ENCODE data around the gene NCEH1. TPM values are rescaled to one million over a fixed set of nuclear protein-coding genes. Genes with fewer than 3 reads are reported as not detected.

NCEH1 gene
- total and polyA plus RNA-seq, 2 of the 13 experiments (the other 11 are each of a cell fraction or from before 2014, with no cell fraction given): 12.9 to 21.4 TPM

DNA sequence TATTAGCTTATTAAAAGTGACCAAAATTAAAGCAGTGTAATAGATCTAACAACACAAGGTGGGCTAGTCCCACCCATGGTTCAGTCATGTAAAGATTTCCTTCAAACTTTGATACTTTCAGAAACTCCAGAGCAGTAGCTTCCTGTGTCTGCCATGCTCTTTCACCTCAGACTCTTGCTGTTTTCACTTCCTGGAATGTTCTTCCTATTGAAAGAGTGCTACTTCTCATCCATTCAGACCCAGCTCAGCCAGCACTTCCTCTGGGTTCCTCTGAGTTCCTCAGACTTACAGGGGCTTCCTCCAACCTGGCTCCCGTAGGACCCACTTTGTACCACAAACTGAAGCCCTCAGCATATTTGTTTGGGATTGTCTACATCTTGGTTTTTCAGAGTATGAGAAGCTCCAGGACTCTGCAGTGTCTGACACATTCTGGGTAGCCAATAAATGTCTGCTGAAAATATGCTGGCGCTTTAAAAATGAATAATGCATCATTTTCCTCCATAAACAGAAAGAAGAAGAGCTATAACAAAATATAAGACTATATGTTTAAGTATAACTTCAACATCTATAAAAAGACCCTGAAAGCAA is 18.0 kb downstream of the NCEH1 start:
- in situ Hi-C loops (cut with HindIII; ENCODE audit: extremely low pct_ligation_motif_present, low pct_unique_long_range_greater_than_20kb): no loop called here
- FAIRE-seq (peak; percentile 4), ATAC-seq (no peak), DNase-seq (ENCODE audit: low spot score) (no peak)
- BruUV-seq (replicated peaks): no TSS peak
- Histone ChIP-seq H3K27ac (ENCODE audit: extremely low read length, insufficient read depth, low read length) (peak overlapping the region; percentile 55), H4K20me1 (ENCODE audit: insufficient read depth, low read length) (no peaks in the 10 kb centered on the region), H3K4me1 (ENCODE audit: insufficient read depth, low read length) (peaks cover 82% of the 10 kb centered on the region), H3K79me2 (ENCODE audit: insufficient read depth, low read length) (peaks cover 48% of the 10 kb centered on the region), H3K9me3 (ENCODE audit: low read length) (no peaks in the 10 kb centered on the region), H3K9ac (ENCODE audit: insufficient read depth, low read depth, low read length) (0 out of 2 replicates have a peak overlapping the region, but pooled peaks have one; percentile 19), H3K36me3 (replicated peaks in 1 of 2; ENCODE audit: control insufficient read depth in 1 of 2, insufficient read depth in 2 of 2, low read length in 2 of 2) (peaks cover 1 to 3% of the 10 kb centered on the region in 2 experiments; a peak in 1 of 5 replicates), H2AFZ (ENCODE audit: low read length) (no peak overlapping the region), H3K27me3 (ENCODE audit: control insufficient read depth in 1 of 2, insufficient read depth in 2 of 2, low read length in 2 of 2) (no peaks in the 10 kb centered on the region), H3K4me3 (replicated peaks in 1 of 3; ENCODE audit: insufficient read depth in 1 of 3, low read depth in 2 of 3, low read length in 3 of 3) (no peak overlapping the region), H3K4me2 (ENCODE audit: low read depth, low read length) (no peak overlapping the region)
- CTCF ChIA-PET (ENCODE audit: low intra/inter-chr PET ratio, low total read pairs): no interaction called here
- TF ChIP-seq MED1 (CRISPR knock-in tag; IDR thresholded peaks at IDR 0.05) (0 out of 2 replicates have a peak, but pooled peaks have one; percentile 23), ETV5 (CRISPR knock-in tag; IDR thresholded peaks at IDR 0.05; ENCODE audit: borderline replicate concordance) (peak; percentile 45; the same call in 1 of the 2 replicates), ZZZ3 (CRISPR knock-in tag; IDR thresholded peaks at IDR 0.05; ENCODE audit: borderline replicate concordance) (no peak), GABPA (IDR thresholded peaks at IDR 0.05; ENCODE audit: low read depth, low read length) (no peak), GABPA (CRISPR knock-in tag; IDR thresholded peaks at IDR 0.05; ENCODE audit: low read depth) (peak; percentile 26; the same call in 1 of the 2 replicates), ZNF766 (CRISPR knock-in tag; IDR thresholded peaks at IDR 0.05; ENCODE audit: borderline replicate concordance) (0 out of 2 replicates have a peak, but pooled peaks have one; percentile 25), TEAD3 (CRISPR knock-in tag; optimal IDR thresholded peaks at IDR 0.05; ENCODE audit: borderline replicate concordance) (peak; percentile 51), ELF3 (CRISPR knock-in tag; IDR thresholded peaks at IDR 0.05) (peak; percentile 71), ARNT (IDR thresholded peaks at IDR 0.05) (no peak), FOXA1 (IDR thresholded peaks at IDR 0.05) (no peak), FOXA1 (CRISPR knock-in tag; IDR thresholded peaks at IDR 0.05) (no peak), GATAD2A (CRISPR knock-in tag; IDR thresholded peaks at IDR 0.05) (0 out of 2 replicates have a peak, but pooled peaks have one; percentile 14), ZKSCAN5 (CRISPR knock-in tag; IDR thresholded peaks at IDR 0.05) (peak; percentile 49; the same call in 1 of the 2 replicates)
- TF ChIP-seq, protein P1, sequence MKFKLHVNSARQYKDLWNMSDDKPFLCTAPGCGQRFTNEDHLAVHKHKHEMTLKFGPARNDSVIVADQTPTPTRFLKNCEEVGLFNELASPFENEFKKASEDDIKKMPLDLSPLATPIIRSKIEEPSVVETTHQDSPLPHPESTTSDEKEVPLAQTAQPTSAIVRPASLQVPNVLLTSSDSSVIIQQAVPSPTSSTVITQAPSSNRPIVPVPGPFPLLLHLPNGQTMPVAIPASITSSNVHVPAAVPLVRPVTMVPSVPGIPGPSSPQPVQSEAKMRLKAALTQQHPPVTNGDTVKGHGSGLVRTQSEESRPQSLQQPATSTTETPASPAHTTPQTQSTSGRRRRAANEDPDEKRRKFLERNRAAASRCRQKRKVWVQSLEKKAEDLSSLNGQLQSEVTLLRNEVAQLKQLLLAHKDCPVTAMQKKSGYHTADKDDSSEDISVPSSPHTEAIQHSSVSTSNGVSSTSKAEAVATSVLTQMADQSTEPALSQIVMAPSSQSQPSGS (CRISPR knock-in tag; IDR thresholded peaks at IDR 0.05): 0 out of 2 replicates have a peak, but pooled peaks have one; percentile 6
- TF ChIP-seq, protein P2, sequence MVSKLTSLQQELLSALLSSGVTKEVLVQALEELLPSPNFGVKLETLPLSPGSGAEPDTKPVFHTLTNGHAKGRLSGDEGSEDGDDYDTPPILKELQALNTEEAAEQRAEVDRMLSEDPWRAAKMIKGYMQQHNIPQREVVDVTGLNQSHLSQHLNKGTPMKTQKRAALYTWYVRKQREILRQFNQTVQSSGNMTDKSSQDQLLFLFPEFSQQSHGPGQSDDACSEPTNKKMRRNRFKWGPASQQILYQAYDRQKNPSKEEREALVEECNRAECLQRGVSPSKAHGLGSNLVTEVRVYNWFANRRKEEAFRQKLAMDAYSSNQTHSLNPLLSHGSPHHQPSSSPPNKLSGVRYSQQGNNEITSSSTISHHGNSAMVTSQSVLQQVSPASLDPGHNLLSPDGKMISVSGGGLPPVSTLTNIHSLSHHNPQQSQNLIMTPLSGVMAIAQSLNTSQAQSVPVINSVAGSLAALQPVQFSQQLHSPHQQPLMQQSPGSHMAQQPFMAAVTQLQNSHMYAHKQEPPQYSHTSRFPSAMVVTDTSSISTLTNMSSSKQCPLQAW (CRISPR knock-in tag; IDR thresholded peaks at IDR 0.05): no peak
- TF ChIP-seq, protein P3, sequence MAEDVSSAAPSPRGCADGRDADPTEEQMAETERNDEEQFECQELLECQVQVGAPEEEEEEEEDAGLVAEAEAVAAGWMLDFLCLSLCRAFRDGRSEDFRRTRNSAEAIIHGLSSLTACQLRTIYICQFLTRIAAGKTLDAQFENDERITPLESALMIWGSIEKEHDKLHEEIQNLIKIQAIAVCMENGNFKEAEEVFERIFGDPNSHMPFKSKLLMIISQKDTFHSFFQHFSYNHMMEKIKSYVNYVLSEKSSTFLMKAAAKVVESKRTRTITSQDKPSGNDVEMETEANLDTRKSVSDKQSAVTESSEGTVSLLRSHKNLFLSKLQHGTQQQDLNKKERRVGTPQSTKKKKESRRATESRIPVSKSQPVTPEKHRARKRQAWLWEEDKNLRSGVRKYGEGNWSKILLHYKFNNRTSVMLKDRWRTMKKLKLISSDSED (CRISPR knock-in tag; IDR thresholded peaks at IDR 0.05): no peak
- POLR2A ChIA-PET: interaction anchor here (1.0 to 2.5 kb wide), 2 partner anchors 18 to 58 kb away, joined by 3 to 9 read pairs; partner anchors contain the start of genes ECT2 and NCEH1
- WGBS (ENCODE audit: low lambda C conversion rate): 98% methylated on average over 2 of the region's 2 CpGs
- intact Hi-C loops (cut with micrococcal nuclease; ENCODE audit: unreplicated experiment): no loop called here
